Astrocyte of the cerebellum (primary cell): ENCODE results near the gene CHD6.

ENCODE experiments used
- DNase-seq: peaks from one replicate; pipeline ENCODE4 v3.0.0-alpha.2; 2011; ENCODE audit warnings: low read depth
- H3K4me3 ChIP-seq: 2 replicates; pipeline ENCODE4 v1.5.1; 2011; ENCODE audit warnings: mild to moderate bottlenecking, low read depth, low read length, moderate library complexity
- CTCF ChIP-seq: IDR thresholded peaks from 2 replicates; pipeline ENCODE4 v1.5.1; 2012; ENCODE audit warnings: low read length, low read depth, moderate library complexity, mild to moderate bottlenecking; ENCODE audit errors: missing control alignments
- in situ Hi-C: cut with HindIII; loops from 2 replicates; pipeline ENCODE4 v1.10.0; 2017; ENCODE audit warnings: low sequenced_read_pairs

CHD6 gene

GRCh38 chr20:41580350-41580749, 37.8 kb downstream of the CHD6 start:
- no peak for DNase-seq
- no peak overlapping the region for H3K4me3 ChIP-seq
- in situ Hi-C loops: no loop called here
- TF ChIP-seq CTCF: no peak

- no peak overlapping the region for H3K4me3 ChIP-seq
- TF ChIP-seq CTCF: no peak
- no peak for DNase-seq
- in situ Hi-C loops: no loop called here
These were observed 40.8 kb downstream of the CHD6 start for GRCh38 chr20:41577129-41578009.

- no peak overlapping the region for H3K4me3 ChIP-seq
- DNase-seq: no peak
- in situ Hi-C loops: no loop called here
- no peak for TF ChIP-seq CTCF
These were observed 42.8 kb downstream of the CHD6 start for GRCh38 chr20:41575412-41575811.

- no peak overlapping the region for H3K4me3 ChIP-seq
- in situ Hi-C loops: no loop called here
- no peak for DNase-seq
- TF ChIP-seq CTCF: no peak
These were observed 43.3 kb downstream of the CHD6 start for GRCh38 chr20:41574802-41575389.

- no peak for TF ChIP-seq CTCF
- no peak for DNase-seq
- in situ Hi-C loops: no loop called here
- H3K4me3 ChIP-seq: no peak overlapping the region
These were observed 44.2 kb downstream of the CHD6 start for GRCh38 chr20:41573955-41574354.

GRCh38 chr20:41572010-41572572, 46.1 kb downstream of the CHD6 start:
- no peak overlapping the region for H3K4me3 ChIP-seq
- in situ Hi-C loops: no loop called here
- no peak for DNase-seq
- peak; percentile 45 for TF ChIP-seq CTCF
